GM23248 (cell line): ENCODE results near the gene LRRC51. TPM values are rescaled to one million over a fixed set of nuclear protein-coding genes. Genes with fewer than 3 reads are reported as not detected.

Experiments
- DNase-seq: peaks from one replicate; pipeline ENCODE4 v3.0.0-alpha.2; 2015
- H2AFZ ChIP-seq: fragments of 200-600 bp; sonication (generic); 2 replicates; pipeline ENCODE4 v1.6.1; 2016; ENCODE audit warnings: antibody characterized with exemption
- H3F3A ChIP-seq: fragments of 200-600 bp; sonication (generic); 2 replicates; pipeline ENCODE4 v1.6.1; 2016; ENCODE audit warnings: mild to moderate bottlenecking, antibody characterized with exemption, mixed run types; ENCODE audit not compliant: insufficient read depth
- H3K27ac ChIP-seq: fragments of 200-600 bp; sonication (generic); 2 replicates; pipeline ENCODE4 v1.5.1; 2016; ENCODE audit warnings: mild to moderate bottlenecking
- H3K27me3 ChIP-seq: fragments of 200-600 bp; sonication (generic); replicated peaks from 2 replicates; pipeline ENCODE4 v1.6.1; 2016; ENCODE audit warnings: mild to moderate bottlenecking; ENCODE audit not compliant: insufficient read depth
- H3K36me3 ChIP-seq: fragments of 200-600 bp; sonication (generic); 2 replicates; pipeline ENCODE4 v1.6.1; 2016; ENCODE audit warnings: low read depth, mild to moderate bottlenecking
- H3K4me1 ChIP-seq: fragments of 200-600 bp; sonication (generic); 2 replicates; pipeline ENCODE4 v1.6.1; 2016; ENCODE audit warnings: mild to moderate bottlenecking; ENCODE audit not compliant: insufficient read depth
- H3K4me2 ChIP-seq: fragments of 200-600 bp; sonication (generic); one replicate; pipeline ENCODE4 v1.6.1; 2016; ENCODE audit warnings: mild to moderate bottlenecking; ENCODE audit not compliant: unreplicated experiment
- H3K4me3 ChIP-seq: fragments of 200-600 bp; sonication (generic); 2 replicates; pipeline ENCODE4 v1.5.1; 2016; ENCODE audit warnings: mild to moderate bottlenecking
- H3K79me2 ChIP-seq: fragments of 200-600 bp; sonication (generic); 2 replicates; pipeline ENCODE4 v1.6.1; 2016; ENCODE audit warnings: mild to moderate bottlenecking; ENCODE audit not compliant: insufficient read depth
- H3K9ac ChIP-seq: fragments of 200-600 bp; sonication (generic); 2 replicates; pipeline ENCODE4 v1.6.1; 2016; ENCODE audit warnings: mild to moderate bottlenecking
- H3K9me2 ChIP-seq: fragments of 200-600 bp; sonication (generic); 2 replicates; pipeline ENCODE4 v1.6.1; 2016; ENCODE audit warnings: mixed run types, mild to moderate bottlenecking, moderate library complexity; ENCODE audit not compliant: insufficient read depth
- H3K9me3 ChIP-seq: fragments of 200-600 bp; sonication (generic); one replicate; pipeline ENCODE4 v1.6.1; 2017; ENCODE audit warnings: low read depth
- H4K20me1 ChIP-seq: fragments of 200-600 bp; sonication (generic); 2 replicates; pipeline ENCODE4 v1.6.0; 2016; ENCODE audit not compliant: insufficient read depth
- EZH2 ChIP-seq: fragments of 200-600 bp; sonication (generic); IDR thresholded peaks from 2 replicates; pipeline ENCODE4 v1.6.1; 2018; ENCODE audit warnings: antibody characterized with exemption, mild to moderate bottlenecking; ENCODE audit not compliant: insufficient read depth, poor library complexity, severe bottlenecking
- EZH2phosphoT487 ChIP-seq: fragments of 200-600 bp; sonication (generic); IDR thresholded peaks from 2 replicates; pipeline ENCODE4 v1.6.1; 2018; ENCODE audit warnings: antibody characterized with exemption, moderate library complexity, mild to moderate bottlenecking, low read depth; ENCODE audit not compliant: insufficient read depth
- WGBS, 2 experiments: methylation state at CpG; one replicate each; pipeline ENCODE4 v1.1.6; 2015 to 2017; ENCODE audit warnings: low lambda C conversion rate in 2 of 2, low coverage in 1 of 2; ENCODE audit errors: missing lambda C conversion rate in 2 of 2; 5-methylcytosine and 5-hydroxymethylcytosine counted together
- in situ Hi-C: fragments of 300-500 bp; cut with MboI; formaldehyde crosslinking; loops from 2 replicates; pipeline ENCODE4 v1.15.0; 2020
- polyA plus RNA-seq: library from polyadenylated mRNA; unstranded; fragments of >200 nt; fragmentation: Nextera tagmentation; extraction: Ambion mirVana; gene quantifications from 2 replicates; pipeline ENCODE4 v1.2.1, GENCODE V29; 2016
- total RNA-seq: library from RNA; depleted of rRNA; stranded (reverse); fragments of >200 nt; shearing (Covaris generic); gene quantifications from 2 replicates; pipeline ENCODE4 v1.2.3, GENCODE V29; 2014

Gene LRRC51
- total and polyA plus RNA-seq, 2 experiments from 2014 or later = 7.5 to 7.8 TPM

DNA sequence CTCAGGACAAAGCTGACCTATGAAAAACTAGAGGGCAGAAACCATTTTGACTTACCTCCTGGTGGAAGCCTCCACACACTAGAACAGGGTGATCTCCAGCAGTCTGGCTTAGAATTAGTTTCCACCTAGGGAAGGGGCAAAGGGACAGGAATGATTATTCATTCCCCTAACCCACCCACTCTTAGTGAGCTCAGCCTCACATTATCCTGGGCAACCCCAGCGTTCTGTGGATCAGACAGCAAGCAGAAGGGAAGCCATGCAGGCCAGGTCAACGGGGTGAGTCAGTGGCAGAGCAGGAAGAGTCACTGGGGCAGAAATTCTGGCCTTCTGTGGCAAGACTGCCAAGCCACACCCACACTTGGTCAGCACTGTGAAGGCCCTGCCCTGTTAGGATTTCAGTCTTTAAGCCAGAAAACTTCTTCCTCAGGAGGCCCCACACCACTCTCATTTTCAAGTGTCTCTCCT lies 10.8 kb upstream of the LRRC51 start:
- no peak for TF ChIP-seq EZH2
- no peak for TF ChIP-seq EZH2phosphoT487
- no peaks in the 10 kb centered on the region for H3K36me3 ChIP-seq
- in situ Hi-C loops = no loop called here
- H3K27me3 ChIP-seq = no peaks in the 10 kb centered on the region
- peak overlapping the region; percentile 64 for H2AFZ ChIP-seq
- peaks cover 80% of the 10 kb centered on the region for H3K79me2 ChIP-seq
- peak; percentile 97 for DNase-seq
- H3F3A ChIP-seq = peaks cover 56% of the 10 kb centered on the region
- no peaks in the 10 kb centered on the region for H4K20me1 ChIP-seq
- no peaks in the 10 kb centered on the region for H3K9me3 ChIP-seq
- peak overlapping the region; percentile 95 for H3K27ac ChIP-seq
- no peaks in the 10 kb centered on the region for H3K9me2 ChIP-seq
- H3K4me2 ChIP-seq = peak overlapping the region; percentile 80
- peak overlapping the region; percentile 45 for H3K4me3 ChIP-seq
- WGBS, 2 experiments = 0 to 4% methylated on average over 2 of the region's 2 CpGs
- peaks cover 67% of the 10 kb centered on the region for H3K4me1 ChIP-seq
- H3K9ac ChIP-seq = peak overlapping the region; percentile 74

GRCh38 chr11:72070491-72070890 lies 10.2 kb upstream of the LRRC51 start:
- peaks cover 67% of the 10 kb centered on the region for H3K4me1 ChIP-seq

DNA sequence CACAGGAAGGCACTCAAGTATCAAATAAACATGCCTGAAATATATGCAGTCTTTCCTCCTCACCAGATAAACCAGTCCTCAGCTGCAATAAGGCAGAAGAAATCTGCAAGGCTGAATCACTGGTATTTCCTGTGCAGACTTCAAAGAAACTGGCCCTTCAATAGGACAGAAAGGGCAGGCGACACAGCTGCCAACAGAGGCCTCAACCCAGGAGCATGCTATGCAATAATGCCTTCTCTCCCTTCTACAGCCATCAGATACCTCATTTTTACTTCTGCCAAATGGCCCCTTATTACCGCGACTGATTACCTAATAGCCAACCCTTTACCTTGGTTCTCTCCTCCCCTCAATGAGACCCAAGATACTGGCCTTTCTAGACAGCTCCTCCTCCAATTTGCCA lies 8.3 kb upstream of the LRRC51 start:
- TF ChIP-seq EZH2 (no peak), EZH2phosphoT487 (no peak)
- no peaks in the 10 kb centered on the region for H4K20me1 ChIP-seq
- in situ Hi-C loops = no loop called here
- H2AFZ ChIP-seq = no peak overlapping the region
- peaks cover 52% of the 10 kb centered on the region for H3F3A ChIP-seq
- peak overlapping the region; percentile 95 for H3K27ac ChIP-seq
- no peaks in the 10 kb centered on the region for H3K9me3 ChIP-seq
- no peaks in the 10 kb centered on the region for H3K9me2 ChIP-seq
- peak overlapping the region; percentile 61 for H3K4me2 ChIP-seq
- 4 to 7% methylated on average over 3 of the region's 3 CpGs for WGBS, 2 experiments
- peaks cover 80% of the 10 kb centered on the region for H3K79me2 ChIP-seq
- no peaks in the 10 kb centered on the region for H3K27me3 ChIP-seq
- no peaks in the 10 kb centered on the region for H3K36me3 ChIP-seq
- peaks cover 56% of the 10 kb centered on the region for H3K4me1 ChIP-seq
- H3K4me3 ChIP-seq = peak overlapping the region; percentile 23; the same call in 1 of the 2 replicates
- peak overlapping the region; percentile 48; the same call in 1 of the 2 replicates for H3K9ac ChIP-seq
- DNase-seq = peak; percentile 86

More at GRCh38 chr11:72070491-72070890, 10.2 kb upstream of the LRRC51 start:
- Histone ChIP-seq H3K27me3 (no peaks in the 10 kb centered on the region), H3K9ac (peak overlapping the region; percentile 74), H3K9me2 (no peaks in the 10 kb centered on the region), H3F3A (peaks cover 56% of the 10 kb centered on the region), H4K20me1 (no peaks in the 10 kb centered on the region), H3K4me2 (peak overlapping the region; percentile 80), H2AFZ (peak overlapping the region; percentile 64), H3K79me2 (peaks cover 80% of the 10 kb centered on the region), H3K9me3 (no peaks in the 10 kb centered on the region), H3K27ac (peak overlapping the region; percentile 95), H3K4me3 (peak overlapping the region; percentile 38), H3K36me3 (no peaks in the 10 kb centered on the region)
- DNase-seq = no peak
- in situ Hi-C loops = no loop called here
- 82 to 87% methylated on average over 7 of the region's 7 CpGs for WGBS, 2 experiments
- no peak for TF ChIP-seq EZH2phosphoT487
- no peak for TF ChIP-seq EZH2

DNA sequence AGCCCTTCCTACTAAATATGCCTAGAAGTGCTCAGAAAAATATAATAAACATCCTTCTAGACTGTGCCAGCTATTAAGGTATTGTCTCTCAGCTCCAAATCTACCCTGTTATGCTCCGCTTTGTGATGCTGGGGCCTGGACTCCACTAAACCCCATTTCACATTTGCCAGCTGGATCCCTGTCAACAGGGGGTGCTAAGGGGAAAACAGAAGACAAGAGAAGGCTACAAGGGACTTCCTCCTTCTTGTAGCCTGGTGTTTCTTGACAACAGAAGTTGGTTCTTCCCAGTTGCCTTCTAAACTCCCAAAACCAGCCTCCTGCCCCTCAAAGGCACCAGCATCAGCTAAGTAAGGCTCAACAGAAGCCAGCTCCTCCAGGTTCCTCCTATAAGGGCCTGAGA lies 5.5 kb upstream of the LRRC51 start:
- 100% methylated on average over 1 of the region's 1 CpG for WGBS, 2 experiments
- peaks cover 91% of the 10 kb centered on the region for H3K79me2 ChIP-seq
- no peak overlapping the region for H3K9ac ChIP-seq
- no peak overlapping the region for H3K4me3 ChIP-seq
- H3F3A ChIP-seq = peaks cover 43% of the 10 kb centered on the region
- TF ChIP-seq EZH2phosphoT487 = no peak
- no peaks in the 10 kb centered on the region for H3K27me3 ChIP-seq
- in situ Hi-C loops = no loop called here
- no peak overlapping the region for H2AFZ ChIP-seq
- H3K4me2 ChIP-seq = no peak overlapping the region
- no peaks in the 10 kb centered on the region for H3K36me3 ChIP-seq
- no peak overlapping the region for H3K27ac ChIP-seq
- peaks cover 45% of the 10 kb centered on the region for H3K4me1 ChIP-seq
- no peaks in the 10 kb centered on the region for H4K20me1 ChIP-seq
- no peaks in the 10 kb centered on the region for H3K9me2 ChIP-seq
- no peak for DNase-seq
- H3K9me3 ChIP-seq = no peaks in the 10 kb centered on the region

GRCh38 chr11:72075756-72076155 lies 4.9 kb upstream of the LRRC51 start:
- Histone ChIP-seq H3K9ac (no peak overlapping the region), H3K27ac (no peak overlapping the region), H3F3A (peaks cover 37% of the 10 kb centered on the region), H4K20me1 (no peaks in the 10 kb centered on the region), H3K4me2 (no peak overlapping the region), H3K4me3 (no peak overlapping the region), H3K9me2 (no peaks in the 10 kb centered on the region), H3K36me3 (no peaks in the 10 kb centered on the region), H2AFZ (no peak overlapping the region), H3K27me3 (no peaks in the 10 kb centered on the region), H3K4me1 (peaks cover 38% of the 10 kb centered on the region), H3K79me2 (peaks cover 86% of the 10 kb centered on the region), H3K9me3 (no peaks in the 10 kb centered on the region)
- 97% methylated on average over 4 of the region's 4 CpGs for WGBS, 2 experiments
- in situ Hi-C loops = no loop called here
- no peak for TF ChIP-seq EZH2
- no peak for TF ChIP-seq EZH2phosphoT487
- DNase-seq = no peak
